Activated B cell treated with CpG ODN at 0.5 μM for 24 hours (primary cell): Measurements from ENCODE around the gene TLX2. TPM values are rescaled to one million over a fixed set of nuclear protein-coding genes. Genes with fewer than 3 reads are reported as not detected.

Source experiments
- ATAC-seq: fragments of 200-7000 bp; cut with Tn5 transposase; one replicate; pipeline ENCODE4 v1.10.0; 2021; ENCODE audit warnings: low read depth, mild to moderate bottlenecking, moderate library complexity
- CTCF ChIA-PET: fragments of 350-600 bp; sonication (Branson Sonifier 250); formaldehyde crosslinking; loops from one replicate; lab custom pipeline; 2021; ENCODE audit warnings: antibody characterized with exemption; lab: Charles Lee
- POLR2A ChIA-PET: fragments of 350-600 bp; sonication (Branson Sonifier 250); formaldehyde crosslinking; loops from one replicate; lab custom pipeline; 2021; ENCODE audit warnings: antibody characterized with exemption; lab: Charles Lee
- DNase-seq: peaks from one replicate; pipeline ENCODE4 v3.0.0; 2022
- H3K27ac Mint-ChIP-seq: one replicate; pipeline ENCODE4 v1.8.0; 2020; ENCODE audit warnings: mixed read lengths
- H3K27me3 Mint-ChIP-seq: one replicate; pipeline ENCODE4 v1.8.0; 2021; ENCODE audit warnings: mixed read lengths
- H3K36me3 Mint-ChIP-seq: one replicate; pipeline ENCODE4 v1.8.0; 2021; ENCODE audit warnings: low read depth, mixed read lengths
- H3K4me1 Mint-ChIP-seq: one replicate; pipeline ENCODE4 v1.8.0; 2021; ENCODE audit warnings: mixed read lengths
- H3K4me3 Mint-ChIP-seq: one replicate; pipeline ENCODE4 v1.8.0; 2020; ENCODE audit warnings: mild to moderate bottlenecking, mixed read lengths
- H3K9me3 Mint-ChIP-seq: one replicate; pipeline ENCODE4 v1.8.0; 2020; ENCODE audit warnings: mixed read lengths
- intact Hi-C: fragments of 100-400 bp; cut with micrococcal nuclease; formaldehyde crosslinking; loops from one replicate; pipeline ENCODE4 v1.15.1; 2024
- total RNA-seq: library from RNA; stranded (reverse); gene quantifications from 2 replicates; pipeline ENCODE4 v1.2.3, GENCODE V29; 2022
- TF ChIP-seq, protein P1 (sequence below): fragments of 200-600 bp; IDR thresholded peaks from one replicate; pipeline ENCODE4 v1.8.0; 2022; ENCODE audit warnings: antibody characterized with exemption, mild to moderate bottlenecking

Gene TLX2
- total RNA-seq, 1 donor from 2014 or later = not detected

GRCh38 chr2:74512744-74513604, 1.3 kb upstream of the TLX2 start:
- CTCF ChIA-PET = interaction anchor here (0.8 kb wide), 1 partner anchor 76 kb away, joined by 3 read pairs; no protein-coding TSS in a partner anchor
- Mint-ChIP-seq H3K4me3 (peak overlapping the region; percentile 28), H3K36me3 (no peaks in the 10 kb centered on the region), H3K27ac (no peak overlapping the region), H3K4me1 (peaks cover 34% of the 10 kb centered on the region), H3K9me3 (no peaks in the 10 kb centered on the region), H3K27me3 (peaks cover 41% of the 10 kb centered on the region)
- POLR2A ChIA-PET = interaction anchor here (0.7 to 3.9 kb wide), 8 partner anchors 9 to 263 kb away, joined by 3 to 18 read pairs (median 4); partner anchors contain the start of gene DQX1
- TF ChIP-seq, protein P1, sequence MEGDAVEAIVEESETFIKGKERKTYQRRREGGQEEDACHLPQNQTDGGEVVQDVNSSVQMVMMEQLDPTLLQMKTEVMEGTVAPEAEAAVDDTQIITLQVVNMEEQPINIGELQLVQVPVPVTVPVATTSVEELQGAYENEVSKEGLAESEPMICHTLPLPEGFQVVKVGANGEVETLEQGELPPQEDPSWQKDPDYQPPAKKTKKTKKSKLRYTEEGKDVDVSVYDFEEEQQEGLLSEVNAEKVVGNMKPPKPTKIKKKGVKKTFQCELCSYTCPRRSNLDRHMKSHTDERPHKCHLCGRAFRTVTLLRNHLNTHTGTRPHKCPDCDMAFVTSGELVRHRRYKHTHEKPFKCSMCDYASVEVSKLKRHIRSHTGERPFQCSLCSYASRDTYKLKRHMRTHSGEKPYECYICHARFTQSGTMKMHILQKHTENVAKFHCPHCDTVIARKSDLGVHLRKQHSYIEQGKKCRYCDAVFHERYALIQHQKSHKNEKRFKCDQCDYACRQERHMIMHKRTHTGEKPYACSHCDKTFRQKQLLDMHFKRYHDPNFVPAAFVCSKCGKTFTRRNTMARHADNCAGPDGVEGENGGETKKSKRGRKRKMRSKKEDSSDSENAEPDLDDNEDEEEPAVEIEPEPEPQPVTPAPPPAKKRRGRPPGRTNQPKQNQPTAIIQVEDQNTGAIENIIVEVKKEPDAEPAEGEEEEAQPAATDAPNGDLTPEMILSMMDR = no peak
- ATAC-seq (no peak), DNase-seq (no peak)
- intact Hi-C loops = loop anchor here (10.0 kb wide), 1 partner anchor 338 kb away; the partner anchor contains the start of gene MOB1A

DNA sequence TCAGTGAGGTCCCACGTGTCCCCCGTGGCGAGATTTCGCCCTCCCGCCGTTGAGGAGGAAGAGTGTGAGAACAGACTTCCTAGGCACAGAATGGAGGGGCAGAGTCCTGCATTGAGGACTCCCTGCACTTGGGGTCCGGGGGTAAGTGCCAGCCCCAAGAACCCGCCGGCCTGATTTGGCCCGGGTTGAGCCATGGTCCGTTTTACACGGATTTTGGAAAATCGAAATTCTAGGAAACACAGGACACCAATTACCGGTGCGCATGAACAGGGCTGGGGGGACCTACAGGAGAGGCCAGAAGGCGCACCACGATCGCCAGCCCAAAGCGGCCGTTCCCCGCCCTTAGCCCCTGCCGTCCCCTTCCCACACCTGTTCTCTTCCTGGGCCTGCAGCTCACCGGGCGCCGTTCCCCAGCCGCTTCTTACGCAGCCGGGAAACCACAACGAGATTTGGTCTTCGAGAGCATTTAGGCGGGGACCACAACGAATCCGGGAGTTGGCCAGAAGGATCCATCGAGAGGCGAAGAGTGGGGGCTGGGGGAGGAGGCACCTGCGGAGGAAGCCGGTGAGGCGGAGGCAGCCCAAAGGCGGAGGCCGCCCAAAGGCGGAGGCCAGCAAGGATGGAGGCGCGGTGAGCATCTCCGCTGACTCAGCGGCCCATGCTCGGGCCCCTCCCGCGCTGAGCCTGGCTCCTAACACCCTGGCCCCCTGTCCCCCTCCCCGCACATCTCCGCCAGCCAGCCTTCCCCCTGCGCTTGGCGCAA, 464 bp upstream of the TLX2 start:
- intact Hi-C loops = loop anchor here (2.0 to 10.0 kb wide), 2 partner anchors 15 to 339 kb away; partner anchors contain the start of genes LBX2 and MOB1A
- Mint-ChIP-seq H3K27me3 (peaks cover 49% of the 10 kb centered on the region), H3K4me1 (peaks cover 28% of the 10 kb centered on the region), H3K27ac (no peak overlapping the region), H3K9me3 (no peaks in the 10 kb centered on the region), H3K36me3 (no peaks in the 10 kb centered on the region), H3K4me3 (peak overlapping the region; percentile 28)
- ChIA-PET CTCF (interaction anchor here (0.8 to 1.3 kb wide), 2 partner anchors 73 to 75 kb away, joined by 3 read pairs; no protein-coding TSS in a partner anchor), POLR2A (interaction anchor here (0.6 to 3.9 kb wide), 7 partner anchors 8 to 264 kb away, joined by 3 to 18 read pairs (median 3); partner anchors contain the start of genes DQX1, MOGS and MRPL53)
- TF ChIP-seq, protein P1 = no peak
- ATAC-seq = no peak
- DNase-seq = no peak

DNA sequence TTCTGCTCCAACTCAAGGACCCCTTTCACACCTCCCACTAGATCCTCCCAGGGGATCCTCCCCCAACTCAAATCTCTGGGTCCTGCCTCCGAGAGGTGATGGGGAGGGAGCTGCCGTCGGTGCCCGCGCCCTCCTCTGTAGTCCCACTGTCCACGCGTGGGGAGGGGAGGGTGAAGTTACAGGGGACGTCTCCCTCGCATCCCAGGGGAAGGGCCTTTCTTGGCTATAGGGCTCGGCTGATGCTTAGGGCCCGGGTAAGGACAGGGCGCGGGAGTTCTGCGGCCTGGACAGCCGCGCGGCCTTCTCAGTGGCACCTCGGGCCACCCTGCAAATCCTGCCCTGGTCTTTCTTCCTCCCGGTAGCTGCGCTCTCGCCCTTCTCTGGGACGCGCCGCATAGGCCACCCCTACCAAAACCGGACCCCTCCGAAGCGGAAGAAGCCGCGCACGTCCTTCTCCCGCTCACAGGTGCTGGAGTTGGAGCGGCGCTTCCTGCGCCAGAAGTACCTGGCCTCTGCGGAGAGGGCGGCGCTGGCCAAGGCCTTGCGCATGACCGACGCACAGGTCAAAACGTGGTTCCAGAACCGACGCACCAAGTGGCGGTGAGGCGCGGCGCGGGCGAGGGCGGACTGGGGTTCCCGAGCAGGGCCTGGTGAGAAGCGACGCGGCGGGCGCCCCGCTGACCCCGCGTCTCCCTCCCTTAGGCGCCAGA, 1.2 kb downstream of the TLX2 start:
- H3K27me3 Mint-ChIP-seq = peaks cover 59% of the 10 kb centered on the region
- H3K4me3 Mint-ChIP-seq = peak overlapping the region; percentile 66
- POLR2A ChIA-PET = interaction anchor here (0.9 to 3.9 kb wide), 5 partner anchors 8 to 58 kb away, joined by 3 to 18 read pairs (median 8); partner anchors contain the start of genes AUP1, HTRA2, PCGF1 and WBP1
- H3K27ac Mint-ChIP-seq = no peak overlapping the region
- H3K9me3 Mint-ChIP-seq = no peaks in the 10 kb centered on the region
- CTCF ChIA-PET = interaction anchor here (1.1 kb wide), 1 partner anchor 8 kb away, joined by 3 read pairs; the partner anchor contains the start of gene PCGF1
- peaks cover 28% of the 10 kb centered on the region for H3K4me1 Mint-ChIP-seq
- ATAC-seq = no peak
- intact Hi-C loops = loop anchor here (2.0 to 10.0 kb wide), 2 partner anchors 17 to 341 kb away; partner anchors contain the start of genes LBX2 and MOB1A
- H3K36me3 Mint-ChIP-seq = no peaks in the 10 kb centered on the region
- TF ChIP-seq, protein P1 = no peak
- DNase-seq = peak; percentile 26

- no peaks in the 10 kb centered on the region for H3K9me3 Mint-ChIP-seq
- CTCF ChIA-PET = interaction anchor here (1.1 kb wide), 1 partner anchor 9 kb away, joined by 3 read pairs; the partner anchor contains the start of gene PCGF1
- ATAC-seq (peak; percentile 87), DNase-seq (peak; percentile 66)
- no peak overlapping the region for H3K27ac Mint-ChIP-seq
- TF ChIP-seq, protein P1 = no peak
- POLR2A ChIA-PET = interaction anchor here (0.6 to 3.9 kb wide), 9 partner anchors 9 to 68 kb away, joined by 3 to 18 read pairs (median 3); partner anchors contain the start of genes AUP1, DQX1, HTRA2 and LBX2
- H3K36me3 Mint-ChIP-seq = no peaks in the 10 kb centered on the region
- H3K4me1 Mint-ChIP-seq = peaks cover 28% of the 10 kb centered on the region
- H3K4me3 Mint-ChIP-seq = peak overlapping the region; percentile 78
- H3K27me3 Mint-ChIP-seq = peaks cover 57% of the 10 kb centered on the region
- intact Hi-C loops = loop anchor here (1.0 to 10.0 kb wide), 4 partner anchors 9 to 341 kb away; partner anchors contain the start of genes AUP1, HTRA2, LBX2 and MOB1A
Measured at GRCh38 chr2:74515981-74516633, 1.9 kb downstream of the TLX2 start.
